ENCODE results near the gene TBL3. TPM values are rescaled to one million over a fixed set of nuclear protein-coding genes. Genes with fewer than 3 reads are reported as not detected.
A peak's percentile ranks its signal among the peaks of the same experiment; 100 is the strongest.

TBL3 gene
- total RNA-seq (2021; ENCODE audit: unreplicated experiment) (42.4 TPM), Bru-seq, nascent RNA (percentile 55 among the genes with signal in this experiment), BruChase-seq, experiment 1, labeled RNA remaining after a 2-hour chase (percentile 73 among the genes with signal in this experiment), BruChase-seq, experiment 2, labeled RNA remaining after a 6-hour chase (percentile 85 among the genes with signal in this experiment)
- polyA plus RNA-seq (2012; ENCODE audit: insufficient read length): 72.9 TPM
- long read RNA-seq, full-length matches to known transcripts: 109 of 187 reads
- long read RNA-seq, partial matches to known transcripts: 44 of 187 reads
- long read RNA-seq, other reads (novel, unspliced or antisense): 34 of 187 reads

DNA sequence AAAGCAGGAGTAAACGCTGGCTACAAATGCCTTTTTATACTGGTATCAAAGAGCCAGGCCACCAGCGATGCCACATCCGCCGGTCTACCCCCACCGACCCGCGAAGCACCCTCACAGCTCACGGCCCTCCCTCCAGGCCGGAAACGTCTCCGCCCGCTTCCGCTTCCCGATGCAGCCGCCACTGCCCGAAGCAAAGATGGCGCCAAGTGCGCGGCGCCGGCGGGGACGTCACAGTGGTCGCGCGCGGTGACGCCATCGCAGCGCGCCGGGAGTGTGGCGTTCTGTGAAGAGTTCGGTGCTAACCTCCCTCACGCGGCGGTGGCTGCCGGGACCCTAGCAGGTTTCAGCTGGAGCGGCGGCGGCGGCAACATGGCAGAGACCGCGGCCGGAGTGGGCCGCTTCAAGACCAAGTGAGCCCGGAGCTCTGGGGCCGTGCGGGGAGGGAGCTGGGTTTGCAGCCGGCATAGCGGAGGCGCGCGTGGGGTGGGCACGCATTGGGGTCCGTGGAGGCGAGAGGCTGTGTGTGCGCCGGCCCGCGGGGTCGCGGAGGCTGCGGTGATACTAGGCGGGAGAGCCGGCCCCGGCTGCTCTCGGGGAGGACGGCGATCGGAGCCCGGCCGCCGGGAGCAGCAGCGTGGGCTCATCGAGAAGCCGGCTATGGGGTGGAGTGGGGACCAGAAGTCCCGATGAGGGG is at the start of gene TBL3:
TSS of gene TBL3 (plus strand) at position 258 of the 694 bp plus-strand sequence. CDS start at position 370, 112 bp downstream.
- Histone ChIP-seq H3K4me1 (ENCODE audit: control insufficient read depth, insufficient read depth, low read length) (0 out of 2 replicates have a peak, but pooled peaks cover 4% of the 10 kb centered on the region), H3K4me3 (ENCODE audit: low read depth in 2 of 2, low read length in 2 of 2) (peak within 1 kb of the TSS; percentile 90 to 96), H3K27ac (ENCODE audit: low read length) (peak within 1 kb of the TSS; percentile 87), H3K27me3 (ENCODE audit: control insufficient read depth, insufficient read depth, low read length) (no peaks in the 10 kb centered on the region), H3K9me3 (ENCODE audit: control insufficient read depth, insufficient read depth, low read depth, low read length) (no peaks in the 10 kb centered on the region), H3K36me3 (ENCODE audit: control insufficient read depth, insufficient read depth, low read length) (no peaks in the 10 kb centered on the region; the same call in 1 of the 2 replicates)
- CTCF ChIA-PET: interaction anchor here (0.6 kb wide), 1 partner anchor 108 kb away, joined by 3 read pairs; no protein-coding TSS in a partner anchor
- intact Hi-C loops (cut with micrococcal nuclease; ENCODE audit: unreplicated experiment): no loop called here
- in situ Hi-C loops (cut with HindIII; ENCODE audit: low pct_unique_long_range_greater_than_20kb, low sequenced_read_pairs): no loop called here
- TF ChIP-seq SIN3A (IDR thresholded peaks at IDR 0.05; ENCODE audit: borderline replicate concordance, insufficient read depth, low read depth, low read length) (peak; percentile 92), POLR2AphosphoS5 (IDR thresholded peaks at IDR 0.05; ENCODE audit: low read depth, low read length) (peak; percentile 92), TCF7L2 (IDR thresholded peaks at IDR 0.05; ENCODE audit: low read depth, low read length) (peak; percentile 62; the same call in 1 of the 2 replicates)
- TF ChIP-seq, protein P1, sequence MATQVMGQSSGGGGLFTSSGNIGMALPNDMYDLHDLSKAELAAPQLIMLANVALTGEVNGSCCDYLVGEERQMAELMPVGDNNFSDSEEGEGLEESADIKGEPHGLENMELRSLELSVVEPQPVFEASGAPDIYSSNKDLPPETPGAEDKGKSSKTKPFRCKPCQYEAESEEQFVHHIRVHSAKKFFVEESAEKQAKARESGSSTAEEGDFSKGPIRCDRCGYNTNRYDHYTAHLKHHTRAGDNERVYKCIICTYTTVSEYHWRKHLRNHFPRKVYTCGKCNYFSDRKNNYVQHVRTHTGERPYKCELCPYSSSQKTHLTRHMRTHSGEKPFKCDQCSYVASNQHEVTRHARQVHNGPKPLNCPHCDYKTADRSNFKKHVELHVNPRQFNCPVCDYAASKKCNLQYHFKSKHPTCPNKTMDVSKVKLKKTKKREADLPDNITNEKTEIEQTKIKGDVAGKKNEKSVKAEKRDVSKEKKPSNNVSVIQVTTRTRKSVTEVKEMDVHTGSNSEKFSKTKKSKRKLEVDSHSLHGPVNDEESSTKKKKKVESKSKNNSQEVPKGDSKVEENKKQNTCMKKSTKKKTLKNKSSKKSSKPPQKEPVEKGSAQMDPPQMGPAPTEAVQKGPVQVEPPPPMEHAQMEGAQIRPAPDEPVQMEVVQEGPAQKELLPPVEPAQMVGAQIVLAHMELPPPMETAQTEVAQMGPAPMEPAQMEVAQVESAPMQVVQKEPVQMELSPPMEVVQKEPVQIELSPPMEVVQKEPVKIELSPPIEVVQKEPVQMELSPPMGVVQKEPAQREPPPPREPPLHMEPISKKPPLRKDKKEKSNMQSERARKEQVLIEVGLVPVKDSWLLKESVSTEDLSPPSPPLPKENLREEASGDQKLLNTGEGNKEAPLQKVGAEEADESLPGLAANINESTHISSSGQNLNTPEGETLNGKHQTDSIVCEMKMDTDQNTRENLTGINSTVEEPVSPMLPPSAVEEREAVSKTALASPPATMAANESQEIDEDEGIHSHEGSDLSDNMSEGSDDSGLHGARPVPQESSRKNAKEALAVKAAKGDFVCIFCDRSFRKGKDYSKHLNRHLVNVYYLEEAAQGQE (IDR thresholded peaks at IDR 0.05; ENCODE audit: insufficient read depth in 1 of 2, low read depth in 2 of 2, low read length in 1 of 2): 0 out of 4 replicates have a peak, but pooled peaks of 1 of the 2 experiments have one; percentile 64
- TF ChIP-seq, protein P2, sequence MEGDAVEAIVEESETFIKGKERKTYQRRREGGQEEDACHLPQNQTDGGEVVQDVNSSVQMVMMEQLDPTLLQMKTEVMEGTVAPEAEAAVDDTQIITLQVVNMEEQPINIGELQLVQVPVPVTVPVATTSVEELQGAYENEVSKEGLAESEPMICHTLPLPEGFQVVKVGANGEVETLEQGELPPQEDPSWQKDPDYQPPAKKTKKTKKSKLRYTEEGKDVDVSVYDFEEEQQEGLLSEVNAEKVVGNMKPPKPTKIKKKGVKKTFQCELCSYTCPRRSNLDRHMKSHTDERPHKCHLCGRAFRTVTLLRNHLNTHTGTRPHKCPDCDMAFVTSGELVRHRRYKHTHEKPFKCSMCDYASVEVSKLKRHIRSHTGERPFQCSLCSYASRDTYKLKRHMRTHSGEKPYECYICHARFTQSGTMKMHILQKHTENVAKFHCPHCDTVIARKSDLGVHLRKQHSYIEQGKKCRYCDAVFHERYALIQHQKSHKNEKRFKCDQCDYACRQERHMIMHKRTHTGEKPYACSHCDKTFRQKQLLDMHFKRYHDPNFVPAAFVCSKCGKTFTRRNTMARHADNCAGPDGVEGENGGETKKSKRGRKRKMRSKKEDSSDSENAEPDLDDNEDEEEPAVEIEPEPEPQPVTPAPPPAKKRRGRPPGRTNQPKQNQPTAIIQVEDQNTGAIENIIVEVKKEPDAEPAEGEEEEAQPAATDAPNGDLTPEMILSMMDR (IDR thresholded peaks at IDR 0.05): no peak
- ATAC-seq: peak; percentile 93
- BruUV-seq (replicated peaks): no TSS peak
- POLR2A ChIA-PET: no interaction called here
- no peak for DNase-seq (ENCODE audit: low read depth, low spot score)

DNA sequence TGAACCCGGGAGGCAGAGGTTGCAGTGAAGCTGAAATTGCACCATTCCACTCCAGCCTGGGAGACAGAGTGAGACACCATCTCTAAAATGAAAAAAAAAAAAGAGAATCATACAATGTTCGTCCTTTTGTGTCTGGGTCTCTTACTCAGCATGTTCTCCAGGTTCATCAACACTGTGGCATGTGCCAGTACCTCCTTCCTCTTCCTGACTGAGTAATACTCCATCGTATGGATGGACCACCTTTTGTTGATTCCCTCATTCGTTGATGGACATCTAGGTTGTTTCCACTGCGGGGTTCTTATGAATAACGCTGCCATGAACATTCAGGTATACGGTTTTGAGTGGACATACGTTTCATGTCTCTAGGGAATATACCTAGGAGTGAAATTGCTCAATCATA is 49.5 kb upstream of the TBL3 start:
- no peak overlapping the region for H3K4me3 ChIP-seq (ENCODE audit: low read depth in 2 of 2, low read length in 2 of 2)
- POLR2A ChIA-PET: no interaction called here
- TF ChIP-seq, protein P1 (IDR thresholded peaks at IDR 0.05; ENCODE audit: insufficient read depth in 1 of 2, low read depth in 2 of 2, low read length in 1 of 2): no peak
- TF ChIP-seq POLR2AphosphoS5 (IDR thresholded peaks at IDR 0.05; ENCODE audit: low read depth, low read length) (no peak), TCF7L2 (IDR thresholded peaks at IDR 0.05; ENCODE audit: low read depth, low read length) (no peak), SIN3A (IDR thresholded peaks at IDR 0.05; ENCODE audit: borderline replicate concordance, insufficient read depth, low read depth, low read length) (no peak)
- TF ChIP-seq, protein P2 (IDR thresholded peaks at IDR 0.05): no peak
- H3K36me3 ChIP-seq (ENCODE audit: control insufficient read depth, insufficient read depth, low read length): no peaks in the 10 kb centered on the region
- CTCF ChIA-PET: interaction anchor here (0.7 kb wide), 1 partner anchor 94 kb away, joined by 3 read pairs; no protein-coding TSS in a partner anchor
- no peak for DNase-seq (ENCODE audit: low read depth, low spot score)
- BruUV-seq (replicated peaks): no TSS peak
- H3K27me3 ChIP-seq (ENCODE audit: control insufficient read depth, insufficient read depth, low read length): peaks cover 2% of the 10 kb centered on the region; the same call in 1 of the 2 replicates
- intact Hi-C loops (cut with micrococcal nuclease; ENCODE audit: unreplicated experiment): no loop called here
- no peaks in the 10 kb centered on the region for H3K9me3 ChIP-seq (ENCODE audit: control insufficient read depth, insufficient read depth, low read depth, low read length)
- peaks cover 26% of the 10 kb centered on the region for H3K4me1 ChIP-seq (ENCODE audit: control insufficient read depth, insufficient read depth, low read length)
- no peak overlapping the region for H3K27ac ChIP-seq (ENCODE audit: low read length)
- in situ Hi-C loops (cut with HindIII; ENCODE audit: low pct_unique_long_range_greater_than_20kb, low sequenced_read_pairs): no loop called here
- no peak for ATAC-seq
